Measurements from ENCODE around the gene EPRS1.
"Not testable (repeated sequence)": the region's sequence is repeated elsewhere in the genome, so short reads cannot be mapped to it uniquely, and the experiment has no call there.

EPRS1 gene

DNA sequence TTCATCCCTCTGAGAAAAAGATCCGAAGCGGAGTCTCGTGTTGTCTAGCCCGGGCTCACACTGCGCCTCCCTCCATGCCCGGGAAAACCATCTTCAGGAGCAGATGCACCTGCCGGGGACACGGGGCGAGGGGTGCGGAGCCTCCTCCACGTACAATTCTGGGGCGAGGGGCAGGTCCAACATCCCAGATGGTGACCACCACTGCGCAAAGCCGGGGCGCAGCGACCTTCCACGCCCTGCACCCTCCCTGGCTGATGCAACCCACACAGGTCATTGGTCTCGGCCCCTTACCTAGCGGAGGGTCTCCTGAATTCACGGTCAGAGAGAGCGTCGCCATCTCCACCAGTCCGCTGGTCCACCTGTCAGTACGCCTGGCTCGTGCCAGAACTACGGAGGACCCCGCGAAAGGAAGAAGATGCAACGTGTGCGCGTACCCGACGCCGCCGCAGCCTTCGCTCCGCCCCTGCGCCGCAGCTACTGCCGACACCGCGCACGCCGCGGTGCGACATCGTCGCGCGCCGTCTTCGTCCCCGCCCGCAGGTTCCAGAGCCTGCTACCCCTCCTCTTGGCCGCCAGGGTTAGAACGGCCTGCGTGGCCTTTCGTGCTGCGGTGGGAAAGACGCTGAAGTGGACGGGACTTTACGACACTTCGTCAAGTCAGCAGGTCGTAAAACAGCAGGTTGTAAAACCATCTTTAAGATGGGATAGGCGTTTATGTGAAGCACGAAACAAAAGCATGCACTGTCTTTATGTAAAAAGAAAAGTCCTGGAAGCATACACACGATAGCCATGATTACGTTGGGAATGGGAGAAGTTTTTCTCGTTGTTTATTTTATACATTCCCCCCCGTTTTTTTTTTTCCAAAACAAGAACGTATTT, at the start of gene EPRS1:
EPRS1 (minus strand) TSS at position 454 of the 879 bp plus-strand sequence; CDS start at position 337, 117 bp downstream.
- H3K9ac ChIP-seq (ENCODE audit: insufficient read length, low read depth): peak within 1 kb of the TSS; percentile 98
- no peaks in the 10 kb centered on the region for H3K9me3 ChIP-seq (ENCODE audit: insufficient read depth, low read length)
- H3K27me3 ChIP-seq (ENCODE audit: insufficient read depth, insufficient read length): no peaks in the 10 kb centered on the region
- peaks cover 8% of the 10 kb centered on the region for H3K36me3 ChIP-seq (ENCODE audit: insufficient read depth, insufficient read length, low read length)
- no peaks in the 10 kb centered on the region for H3K4me1 ChIP-seq (ENCODE audit: insufficient read depth, insufficient read length)
- peak within 1 kb of the TSS; percentile 100 for H3K4me3 ChIP-seq (ENCODE audit: insufficient read length, low read depth)
- DNase-seq (ENCODE audit: low read depth, low spot score): peak; percentile 99
- TF ChIP-seq YY1 (IDR thresholded peaks at IDR 0.05; ENCODE audit: insufficient read depth, insufficient read length) (no peak), SUZ12 (IDR thresholded peaks at IDR 0.05; ENCODE audit: extremely low read depth, insufficient read depth, insufficient read length) (no peak), ZNF274 (IDR thresholded peaks at IDR 0.05; ENCODE audit: low read depth, low read length) (no peak)

DNA sequence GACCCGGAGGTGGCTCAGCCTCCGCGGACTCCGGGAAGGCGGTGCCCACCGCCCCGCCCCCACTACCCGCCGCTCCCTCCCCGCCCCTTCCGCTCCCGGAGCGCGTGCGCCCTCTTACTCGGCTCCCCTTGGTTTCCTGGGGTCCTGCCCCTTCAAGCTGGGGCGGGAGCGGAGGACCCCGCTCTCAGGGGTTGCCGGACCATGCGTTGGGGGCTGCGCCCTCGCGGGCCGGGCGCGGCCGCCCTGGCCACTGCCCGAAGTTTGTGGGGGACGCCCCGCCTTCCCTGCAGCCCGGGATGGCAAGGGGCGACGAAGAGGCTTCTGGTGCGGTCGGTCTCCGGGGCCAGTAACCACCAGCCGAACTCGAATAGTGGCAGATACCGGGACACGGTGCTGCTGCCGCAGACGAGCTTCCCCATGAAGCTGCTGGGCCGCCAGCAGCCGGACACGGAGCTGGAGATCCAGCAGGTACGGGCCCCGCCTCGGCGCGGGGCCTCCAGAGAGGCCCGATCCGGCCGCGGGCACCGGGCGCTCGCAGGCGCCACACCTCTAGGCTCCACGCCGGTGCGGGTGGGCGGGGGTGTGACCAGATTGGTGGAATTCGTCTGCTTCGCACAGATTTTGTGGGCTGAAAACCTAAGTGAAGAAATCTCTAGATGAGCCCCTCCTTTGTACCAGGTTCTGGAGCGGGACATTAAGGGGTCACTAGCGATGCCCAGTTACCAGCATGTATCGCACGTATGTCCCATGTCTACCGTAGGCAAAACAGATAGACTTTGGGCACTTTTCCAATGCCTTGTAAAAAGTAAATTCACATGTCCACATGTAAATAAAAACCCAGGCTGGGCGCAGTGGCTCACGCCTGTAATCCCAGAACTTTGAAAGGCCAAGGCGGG, 48.0 kb upstream of the EPRS1 start, which contains the start of gene IARS2:
IARS2 (plus strand) TSS at position 117 of the 896 bp plus-strand sequence; CDS start at position 202, 85 bp downstream.
- H3K9me3 ChIP-seq (ENCODE audit: insufficient read depth, low read length): no peaks in the 10 kb centered on the region
- no peaks in the 10 kb centered on the region for H3K4me1 ChIP-seq (ENCODE audit: insufficient read depth, insufficient read length)
- H3K27me3 ChIP-seq (ENCODE audit: insufficient read depth, insufficient read length): no peaks in the 10 kb centered on the region
- TF ChIP-seq SUZ12 (IDR thresholded peaks at IDR 0.05; ENCODE audit: extremely low read depth, insufficient read depth, insufficient read length): no peak
- no peak for TF ChIP-seq YY1 (IDR thresholded peaks at IDR 0.05; ENCODE audit: insufficient read depth, insufficient read length)
- TF ChIP-seq ZNF274 (IDR thresholded peaks at IDR 0.05; ENCODE audit: low read depth, low read length): no peak
- peak within 1 kb of the TSS; percentile 91 for H3K4me3 ChIP-seq (ENCODE audit: insufficient read length, low read depth)
- peaks cover 36% of the 10 kb centered on the region for H3K36me3 ChIP-seq (ENCODE audit: insufficient read depth, insufficient read length, low read length)
- peak; percentile 86 for DNase-seq (ENCODE audit: low read depth, low spot score)
- peak within 1 kb of the TSS; percentile 91 for H3K9ac ChIP-seq (ENCODE audit: insufficient read length, low read depth)

DNA sequence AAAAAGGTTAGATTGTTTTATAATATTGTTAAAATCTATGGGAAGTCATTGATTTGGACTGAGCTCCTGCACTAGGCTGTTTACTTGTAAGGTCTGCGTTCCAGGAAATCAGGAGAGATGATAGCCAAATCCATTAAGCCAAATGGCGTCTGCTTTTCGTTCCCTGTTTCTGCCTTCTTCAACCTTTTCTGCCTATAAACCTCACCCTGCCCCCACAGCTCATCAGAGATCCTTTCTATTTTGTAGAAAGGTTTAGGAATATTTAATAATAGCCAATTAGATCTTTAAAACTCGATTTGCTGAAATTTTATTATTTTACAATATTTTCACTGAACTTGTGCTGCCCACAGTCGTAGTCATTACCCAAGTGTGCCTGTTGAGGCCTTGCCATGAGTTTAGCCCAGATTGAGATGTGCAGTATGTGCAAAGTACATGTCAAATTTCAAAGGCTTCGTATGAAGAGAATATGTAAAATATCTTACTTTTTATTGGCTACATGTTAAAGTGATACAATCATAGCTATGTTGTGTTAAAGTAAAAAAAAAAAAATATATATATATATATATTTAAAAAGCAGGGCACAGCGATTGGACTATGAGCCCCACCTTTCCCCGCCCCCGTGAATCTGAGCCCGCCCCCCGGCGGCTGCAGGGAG, 47.2 kb upstream of the EPRS1 start:
- Histone ChIP-seq H3K9ac (ENCODE audit: insufficient read length, low read depth) (no peak overlapping the region), H3K4me1 (ENCODE audit: insufficient read depth, insufficient read length) (no peaks in the 10 kb centered on the region), H3K9me3 (ENCODE audit: insufficient read depth, low read length) (no peaks in the 10 kb centered on the region), H3K27me3 (ENCODE audit: insufficient read depth, insufficient read length) (no peaks in the 10 kb centered on the region), H3K36me3 (ENCODE audit: insufficient read depth, insufficient read length, low read length) (peaks cover 29% of the 10 kb centered on the region), H3K4me3 (ENCODE audit: insufficient read length, low read depth) (no peak overlapping the region)
- DNase-seq (ENCODE audit: low read depth, low spot score): no peak
- TF ChIP-seq SUZ12 (IDR thresholded peaks at IDR 0.05; ENCODE audit: extremely low read depth, insufficient read depth, insufficient read length) (no peak), YY1 (IDR thresholded peaks at IDR 0.05; ENCODE audit: insufficient read depth, insufficient read length) (no peak), ZNF274 (IDR thresholded peaks at IDR 0.05; ENCODE audit: low read depth, low read length) (no peak)

DNA sequence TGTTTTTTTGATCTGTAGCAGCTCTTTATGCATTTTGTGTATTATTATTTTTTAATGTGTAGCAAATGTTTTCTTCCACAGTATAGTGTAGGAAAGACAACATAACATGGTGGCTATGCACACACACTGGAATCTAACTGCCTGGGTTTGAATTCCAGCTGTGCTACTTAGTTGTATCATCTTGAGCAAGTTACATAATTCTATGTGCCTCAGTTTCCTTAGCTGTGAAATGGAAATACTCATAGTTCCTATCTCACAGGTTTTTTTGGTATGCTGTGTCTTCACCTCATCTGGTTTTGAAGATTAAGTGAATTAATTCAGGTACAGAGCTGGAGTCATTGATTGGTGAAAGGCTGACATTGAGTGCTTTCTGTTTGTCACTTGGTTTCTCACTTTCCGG, 46.4 kb upstream of the EPRS1 start:
- Histone ChIP-seq H3K27me3 (ENCODE audit: insufficient read depth, insufficient read length) (no peaks in the 10 kb centered on the region), H3K36me3 (ENCODE audit: insufficient read depth, insufficient read length, low read length) (peaks cover 21% of the 10 kb centered on the region), H3K4me1 (ENCODE audit: insufficient read depth, insufficient read length) (no peaks in the 10 kb centered on the region), H3K9ac (ENCODE audit: insufficient read length, low read depth) (no peak overlapping the region), H3K4me3 (ENCODE audit: insufficient read length, low read depth) (no peak overlapping the region), H3K9me3 (ENCODE audit: insufficient read depth, low read length) (no peaks in the 10 kb centered on the region)
- DNase-seq (ENCODE audit: low read depth, low spot score): no peak
- TF ChIP-seq ZNF274 (IDR thresholded peaks at IDR 0.05; ENCODE audit: low read depth, low read length) (no peak), YY1 (IDR thresholded peaks at IDR 0.05; ENCODE audit: insufficient read depth, insufficient read length) (no peak), SUZ12 (IDR thresholded peaks at IDR 0.05; ENCODE audit: extremely low read depth, insufficient read depth, insufficient read length) (no peak)

DNA sequence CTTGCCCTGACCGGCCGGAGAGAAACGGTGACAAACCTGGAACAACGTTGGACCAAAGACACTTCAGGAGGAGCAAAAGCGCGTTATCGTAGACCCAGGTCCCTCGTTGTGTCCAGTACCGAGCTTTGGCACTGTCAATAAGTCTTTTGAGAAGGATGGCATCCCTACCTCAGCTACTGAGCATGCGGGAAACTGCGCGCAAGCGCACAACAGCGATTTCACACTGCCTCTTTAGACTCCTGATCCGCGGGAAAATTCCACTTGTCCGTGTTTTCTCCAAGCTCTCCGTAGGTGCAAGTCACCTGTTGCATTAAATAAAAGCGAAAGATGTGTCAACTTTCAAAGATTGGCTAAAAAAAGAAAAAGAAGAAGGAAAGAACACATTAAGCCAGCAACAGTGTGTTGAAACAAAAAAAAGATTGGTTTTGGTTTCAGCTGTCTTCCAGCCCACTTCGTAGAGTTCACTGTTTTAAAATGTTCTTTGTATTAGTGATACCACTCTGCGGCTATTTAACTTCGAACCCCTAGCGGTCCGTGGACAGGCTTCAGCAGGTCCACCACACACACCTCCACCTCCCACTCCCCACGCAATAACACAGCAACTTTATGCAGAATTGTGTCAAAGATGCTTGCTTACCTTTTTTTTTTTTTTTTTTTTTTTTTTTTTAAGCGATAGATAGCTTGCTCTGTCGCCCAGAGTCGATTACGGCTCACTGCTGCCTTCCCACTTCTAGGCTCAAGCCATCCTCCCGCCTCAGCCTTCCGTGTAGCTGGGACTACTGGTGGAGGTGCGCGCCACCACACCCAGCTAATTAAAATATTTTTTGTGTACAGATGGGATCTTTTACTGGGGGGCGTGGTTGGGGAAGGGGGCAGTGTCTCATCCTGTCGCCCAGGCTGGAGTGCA, 43.6 kb upstream of the EPRS1 start, which contains the start of gene BPNT1:
BPNT1 (minus strand) TSS at position 139 of the 907 bp plus-strand sequence. CDS start 9,942 bp downstream, outside the sequence.
- no peaks in the 10 kb centered on the region for H3K4me1 ChIP-seq (ENCODE audit: insufficient read depth, insufficient read length)
- peak within 1 kb of the TSS; percentile 73 for H3K9ac ChIP-seq (ENCODE audit: insufficient read length, low read depth)
- no peaks in the 10 kb centered on the region for H3K27me3 ChIP-seq (ENCODE audit: insufficient read depth, insufficient read length)
- peak within 1 kb of the TSS; percentile 68 for H3K4me3 ChIP-seq (ENCODE audit: insufficient read length, low read depth)
- no peaks in the 10 kb centered on the region for H3K9me3 ChIP-seq (ENCODE audit: insufficient read depth, low read length)
- no peak for TF ChIP-seq YY1 (IDR thresholded peaks at IDR 0.05; ENCODE audit: insufficient read depth, insufficient read length)
- TF ChIP-seq SUZ12 (IDR thresholded peaks at IDR 0.05; ENCODE audit: extremely low read depth, insufficient read depth, insufficient read length): no peak
- TF ChIP-seq ZNF274 (IDR thresholded peaks at IDR 0.05; ENCODE audit: low read depth, low read length): no peak
- DNase-seq (ENCODE audit: low read depth, low spot score): peak; percentile 99
- H3K36me3 ChIP-seq (ENCODE audit: insufficient read depth, insufficient read length, low read length): peaks cover 2% of the 10 kb centered on the region

DNA sequence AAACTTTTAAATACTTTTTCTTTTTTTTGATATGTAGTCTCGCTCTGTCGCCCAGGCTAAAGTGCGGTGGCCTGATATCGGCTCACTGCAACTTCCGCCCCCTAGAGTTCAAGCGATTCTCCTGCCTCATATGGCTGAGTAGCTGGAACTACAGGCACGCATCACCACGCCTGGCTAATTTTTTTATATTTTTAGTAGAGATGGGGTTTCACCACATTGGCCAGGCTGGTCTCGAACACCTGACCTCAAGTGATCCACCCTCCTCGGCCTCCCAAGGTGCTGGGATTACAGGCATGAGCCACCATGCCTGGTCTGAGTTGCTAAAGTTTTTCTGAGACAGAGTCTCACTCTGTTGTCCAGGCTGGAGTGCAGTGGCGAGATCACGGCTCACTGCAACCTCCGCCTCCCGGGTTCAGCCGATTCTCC, 40.0 kb upstream of the EPRS1 start:
- not testable (repeated sequence) for H3K9ac ChIP-seq (ENCODE audit: insufficient read length, low read depth); H3K4me3 ChIP-seq (ENCODE audit: insufficient read length, low read depth); H3K36me3 ChIP-seq (ENCODE audit: insufficient read depth, insufficient read length, low read length); H3K4me1 ChIP-seq (ENCODE audit: insufficient read depth, insufficient read length); H3K27me3 ChIP-seq (ENCODE audit: insufficient read depth, insufficient read length); H3K9me3 ChIP-seq (ENCODE audit: insufficient read depth, low read length)
- DNase-seq (ENCODE audit: low read depth, low spot score): peak; percentile 30

Measured in NT2/D1 (cell line).